HFFc6 (cell line): ENCODE results near the gene PKN3. TPM values are rescaled to one million over a fixed set of nuclear protein-coding genes. Genes with fewer than 3 reads are reported as not detected.
A peak's percentile ranks its signal among the peaks of the same experiment; 100 is the strongest.

Experiments used
- DNase-seq: peaks from one replicate; pipeline ENCODE4 v3.0.0-alpha.2; 2018
- H3K27ac Mint-ChIP-seq: 2 replicates; pipeline ENCODE4 v1.8.0; 2020; ENCODE audit warnings: mild to moderate bottlenecking, mixed read lengths
- H3K27me3 Mint-ChIP-seq: 2 replicates; pipeline ENCODE4 v1.8.0; 2021; ENCODE audit warnings: mild to moderate bottlenecking, moderate library complexity, mixed read lengths; ENCODE audit not compliant: insufficient read depth
- H3K36me3 Mint-ChIP-seq: 2 replicates; pipeline ENCODE4 v1.8.0; 2021; ENCODE audit warnings: low read depth, mixed read lengths
- H3K4me1 Mint-ChIP-seq: 2 replicates; pipeline ENCODE4 v1.8.0; 2020; ENCODE audit warnings: low read depth, mixed read lengths
- H3K4me3 Mint-ChIP-seq: 2 replicates; pipeline ENCODE4 v1.8.0; 2020; ENCODE audit warnings: mild to moderate bottlenecking, moderate library complexity, mixed read lengths
- H3K9me3 Mint-ChIP-seq: 2 replicates; pipeline ENCODE4 v1.8.0; 2020; ENCODE audit warnings: mild to moderate bottlenecking, mixed read lengths
- CTCF ChIP-seq: fragments of 200-600 bp; sonication (generic); IDR thresholded peaks from 2 replicates; pipeline ENCODE4 v1.5.0; 2021; ENCODE audit warnings: antibody characterized with exemption, mild to moderate bottlenecking
- total RNA-seq, 6 experiments: library from RNA; stranded (reverse); fragmentation: NEBNext Ultra II Directional; extraction: Animal tissue kit (Norgen Biotek cat#: 25700); gene quantifications; 2 replicates in 1 of 6; 3 replicates in 5 of 6; pipeline ENCODE4 v1.2.3, GENCODE V29; 2021

Gene PKN3
- total RNA-seq, 6 experiments from 2014 or later, result 1.9 to 5.6 (median 3.5) TPM

- Mint-ChIP-seq H3K4me1 (no peaks in the 10 kb centered on the region; the same call in 1 of the 2 replicates), H3K27ac (peak overlapping the region; percentile 47; the same call in 1 of the 2 replicates), H3K36me3 (peaks cover 10% of the 10 kb centered on the region), H3K4me3 (no peak overlapping the region), H3K27me3 (no peaks in the 10 kb centered on the region; the same call in 1 of the 2 replicates), H3K9me3 (no peaks in the 10 kb centered on the region)
- no peak for TF ChIP-seq CTCF
- no peak for DNase-seq
Observed at GRCh38 chr9:128735373-128735772, 33.1 kb downstream of the PKN3 start.

GRCh38 chr9:128742401-128742800 lies 40.1 kb downstream of the PKN3 start:
- no peaks in the 10 kb centered on the region for H3K4me1 Mint-ChIP-seq
- no peak for DNase-seq
- TF ChIP-seq CTCF, result no peak
- H3K36me3 Mint-ChIP-seq, result peaks cover under 1% of the 10 kb centered on the region; the same call in 1 of the 2 replicates
- no peak overlapping the region for H3K4me3 Mint-ChIP-seq
- no peaks in the 10 kb centered on the region for H3K9me3 Mint-ChIP-seq
- H3K27ac Mint-ChIP-seq, result no peak overlapping the region
- H3K27me3 Mint-ChIP-seq, result no peaks in the 10 kb centered on the region

- H3K4me1 Mint-ChIP-seq, result no peaks in the 10 kb centered on the region
- DNase-seq, result no peak
- H3K9me3 Mint-ChIP-seq, result no peaks in the 10 kb centered on the region
- TF ChIP-seq CTCF, result no peak
- no peaks in the 10 kb centered on the region for H3K27me3 Mint-ChIP-seq
- H3K27ac Mint-ChIP-seq, result no peak overlapping the region
- H3K4me3 Mint-ChIP-seq, result no peak overlapping the region
- no peaks in the 10 kb centered on the region for H3K36me3 Mint-ChIP-seq
Observed at GRCh38 chr9:128743421-128743820, 41.1 kb downstream of the PKN3 start.

- TF ChIP-seq CTCF, result no peak
- H3K36me3 Mint-ChIP-seq, result no peaks in the 10 kb centered on the region
- no peak overlapping the region for H3K27ac Mint-ChIP-seq
- no peak for DNase-seq
- no peaks in the 10 kb centered on the region for H3K27me3 Mint-ChIP-seq
- H3K9me3 Mint-ChIP-seq, result no peaks in the 10 kb centered on the region
- no peak overlapping the region for H3K4me3 Mint-ChIP-seq
- H3K4me1 Mint-ChIP-seq, result no peaks in the 10 kb centered on the region
Observed at GRCh38 chr9:128747241-128747640, 44.9 kb downstream of the PKN3 start.

GRCh38 chr9:128750926-128751595 lies 48.8 kb downstream of the PKN3 start:
- Mint-ChIP-seq H3K4me1 (no peaks in the 10 kb centered on the region), H3K4me3 (no peak overlapping the region), H3K27ac (no peak overlapping the region), H3K36me3 (no peaks in the 10 kb centered on the region), H3K9me3 (no peaks in the 10 kb centered on the region), H3K27me3 (no peaks in the 10 kb centered on the region)
- TF ChIP-seq CTCF, result no peak
- no peak for DNase-seq
